ENCODE measurements around the gene MYO9B.
"Not testable (repeated sequence)": the region's sequence is repeated elsewhere in the genome, so short reads cannot be mapped to it uniquely, and the experiment has no call there.

MYO9B gene

GRCh38 chr19:17159466-17160393 lies 84.2 kb downstream of the MYO9B start:
- DNase-seq (ENCODE audit: low read depth) = no peak
- no peak overlapping the region for H3K4me3 ChIP-seq (ENCODE audit: control insufficient read depth, low read depth, low read length)
- TF ChIP-seq CTCF (IDR thresholded peaks at IDR 0.05; ENCODE audit: control insufficient read depth, insufficient read depth, low read depth, low read length, missing control alignments) = no peak

- no peak overlapping the region for H3K4me3 ChIP-seq (ENCODE audit: control insufficient read depth, low read depth, low read length)
- DNase-seq (ENCODE audit: low read depth) = no peak
- TF ChIP-seq CTCF (IDR thresholded peaks at IDR 0.05; ENCODE audit: control insufficient read depth, insufficient read depth, low read depth, low read length, missing control alignments) = no peak
Observed at GRCh38 chr19:17160908-17161307, 85.3 kb downstream of the MYO9B start.

- H3K4me3 ChIP-seq (ENCODE audit: control insufficient read depth, low read depth, low read length); DNase-seq (ENCODE audit: low read depth): not testable (repeated sequence)
Observed at GRCh38 chr19:17162131-17162530, 86.6 kb downstream of the MYO9B start.

- DNase-seq (ENCODE audit: low read depth) = no peak
- TF ChIP-seq CTCF (IDR thresholded peaks at IDR 0.05; ENCODE audit: control insufficient read depth, insufficient read depth, low read depth, low read length, missing control alignments) = no peak
- no peak overlapping the region for H3K4me3 ChIP-seq (ENCODE audit: control insufficient read depth, low read depth, low read length)
Observed at GRCh38 chr19:17162580-17162979, 87.0 kb downstream of the MYO9B start.

- TF ChIP-seq CTCF (IDR thresholded peaks at IDR 0.05; ENCODE audit: control insufficient read depth, insufficient read depth, low read depth, low read length, missing control alignments) = no peak
- no peak for DNase-seq (ENCODE audit: low read depth)
- H3K4me3 ChIP-seq (ENCODE audit: control insufficient read depth, low read depth, low read length) = no peak overlapping the region
Observed at GRCh38 chr19:17163652-17164051, 88.1 kb downstream of the MYO9B start.

GRCh38 chr19:17164639-17165038 lies 89.1 kb downstream of the MYO9B start:
- TF ChIP-seq CTCF (IDR thresholded peaks at IDR 0.05; ENCODE audit: control insufficient read depth, insufficient read depth, low read depth, low read length, missing control alignments) = no peak
- H3K4me3 ChIP-seq (ENCODE audit: control insufficient read depth, low read depth, low read length) = no peak overlapping the region
- no peak for DNase-seq (ENCODE audit: low read depth)

GRCh38 chr19:17165715-17166114 lies 90.1 kb downstream of the MYO9B start:
- no peak overlapping the region for H3K4me3 ChIP-seq (ENCODE audit: control insufficient read depth, low read depth, low read length)

More at GRCh38 chr19:17165715-17166114, 90.1 kb downstream of the MYO9B start:
- no peak for TF ChIP-seq CTCF (IDR thresholded peaks at IDR 0.05; ENCODE audit: control insufficient read depth, insufficient read depth, low read depth, low read length, missing control alignments)
- DNase-seq (ENCODE audit: low read depth) = no peak
